ENCODE measurements around the gene FAM221B. TPM values are rescaled to one million over a fixed set of nuclear protein-coding genes. Genes with fewer than 3 reads are reported as not detected.

The FAM221B gene
- total and polyA plus RNA-seq, 9 donors, result 0.08 to 0.26 (median 0.20) TPM; not detected in 1

GRCh38 chr9:35808433-35808832, 20.1 kb downstream of the FAM221B start:
- Histone ChIP-seq H3K9me3 (replicated peaks; ENCODE audit: control insufficient read depth, low read depth, low read length) (no peaks in the 10 kb centered on the region), H3K4me3 (ENCODE audit: low read length) (no peak overlapping the region), H3K36me3 (ENCODE audit: control insufficient read depth, insufficient read depth, low read length) (peaks cover 45% of the 10 kb centered on the region), H3K27ac (ENCODE audit: low read length) (no peak overlapping the region), H3K27me3 (ENCODE audit: control insufficient read depth, insufficient read depth, low read length) (peaks cover 4% of the 10 kb centered on the region), H3K4me1 (ENCODE audit: control insufficient read depth, insufficient read depth, low read length) (peaks cover 25% of the 10 kb centered on the region)
- no peak for DNase-seq
- 98% methylated on average over 7 of the region's 9 CpGs for WGBS (ENCODE audit: insufficient coverage)

- Histone ChIP-seq H3K9me3 (replicated peaks; ENCODE audit: control insufficient read depth, low read depth, low read length) (no peaks in the 10 kb centered on the region), H3K27me3 (ENCODE audit: control insufficient read depth, insufficient read depth, low read length) (peaks cover 4% of the 10 kb centered on the region), H3K36me3 (ENCODE audit: control insufficient read depth, insufficient read depth, low read length) (peaks cover 57% of the 10 kb centered on the region), H3K27ac (ENCODE audit: low read length) (no peak overlapping the region), H3K4me1 (ENCODE audit: control insufficient read depth, insufficient read depth, low read length) (peaks cover 6% of the 10 kb centered on the region), H3K4me3 (ENCODE audit: low read length) (no peak overlapping the region)
- 98% methylated on average over 6 of the region's 8 CpGs for whole genome bisulfite sequencing (ENCODE audit: insufficient coverage)
- DNase-seq, result no peak
Observed at GRCh38 chr9:35806101-35806500, 22.4 kb downstream of the FAM221B start.

- no peak for DNase-seq
- no peaks in the 10 kb centered on the region for H3K27me3 ChIP-seq (ENCODE audit: control insufficient read depth, insufficient read depth, low read length)
- H3K27ac ChIP-seq (ENCODE audit: low read length), result no peak overlapping the region
- 86% methylated on average over 13 of the region's 13 CpGs for WGBS (ENCODE audit: insufficient coverage)
- peaks cover 50% of the 10 kb centered on the region for H3K36me3 ChIP-seq (ENCODE audit: control insufficient read depth, insufficient read depth, low read length)
- H3K4me3 ChIP-seq (ENCODE audit: low read length), result no peak overlapping the region
- H3K4me1 ChIP-seq (ENCODE audit: control insufficient read depth, insufficient read depth, low read length), result no peaks in the 10 kb centered on the region
- no peaks in the 10 kb centered on the region for H3K9me3 ChIP-seq (replicated peaks; ENCODE audit: control insufficient read depth, low read depth, low read length)
Observed at GRCh38 chr9:35801328-35802128, 27.0 kb downstream of the FAM221B start.

- 75% methylated on average over 1 of the region's 7 CpGs for WGBS (ENCODE audit: insufficient coverage)
- Histone ChIP-seq H3K4me3 (ENCODE audit: low read length) (no peak overlapping the region), H3K36me3 (ENCODE audit: control insufficient read depth, insufficient read depth, low read length) (peaks cover 41% of the 10 kb centered on the region), H3K27ac (ENCODE audit: low read length) (no peak overlapping the region), H3K9me3 (replicated peaks; ENCODE audit: control insufficient read depth, low read depth, low read length) (no peaks in the 10 kb centered on the region), H3K27me3 (ENCODE audit: control insufficient read depth, insufficient read depth, low read length) (no peaks in the 10 kb centered on the region), H3K4me1 (ENCODE audit: control insufficient read depth, insufficient read depth, low read length) (no peaks in the 10 kb centered on the region)
- DNase-seq, result no peak
Observed at GRCh38 chr9:35800530-35800929, 28.0 kb downstream of the FAM221B start.

GRCh38 chr9:35798658-35799374, 29.7 kb downstream of the FAM221B start:
- WGBS (ENCODE audit: insufficient coverage), result 83% methylated on average over 2 of the region's 4 CpGs
- H3K9me3 ChIP-seq (replicated peaks; ENCODE audit: control insufficient read depth, low read depth, low read length), result no peaks in the 10 kb centered on the region

GRCh38 chr9:35797311-35798109, 31.0 kb downstream of the FAM221B start:
- 89% methylated on average over 2 of the region's 6 CpGs for WGBS (ENCODE audit: insufficient coverage)
- peaks cover 28% of the 10 kb centered on the region for H3K36me3 ChIP-seq (ENCODE audit: control insufficient read depth, insufficient read depth, low read length)
- H3K9me3 ChIP-seq (replicated peaks; ENCODE audit: control insufficient read depth, low read depth, low read length), result no peaks in the 10 kb centered on the region
- no peaks in the 10 kb centered on the region for H3K27me3 ChIP-seq (ENCODE audit: control insufficient read depth, insufficient read depth, low read length)
- H3K27ac ChIP-seq (ENCODE audit: low read length), result no peak overlapping the region
- DNase-seq, result no peak
- no peak overlapping the region for H3K4me3 ChIP-seq (ENCODE audit: low read length)
- peaks cover 18% of the 10 kb centered on the region for H3K4me1 ChIP-seq (ENCODE audit: control insufficient read depth, insufficient read depth, low read length)

More at GRCh38 chr9:35798658-35799374, 29.7 kb downstream of the FAM221B start:
- no peak for DNase-seq
- Histone ChIP-seq H3K27me3 (ENCODE audit: control insufficient read depth, insufficient read depth, low read length) (no peaks in the 10 kb centered on the region), H3K4me1 (ENCODE audit: control insufficient read depth, insufficient read depth, low read length) (peaks cover 5% of the 10 kb centered on the region), H3K4me3 (ENCODE audit: low read length) (no peak overlapping the region), H3K36me3 (ENCODE audit: control insufficient read depth, insufficient read depth, low read length) (peaks cover 29% of the 10 kb centered on the region), H3K27ac (ENCODE audit: low read length) (no peak overlapping the region)

- DNase-seq, result no peak
- Histone ChIP-seq H3K4me1 (ENCODE audit: control insufficient read depth, insufficient read depth, low read length) (peaks cover 27% of the 10 kb centered on the region), H3K27ac (ENCODE audit: low read length) (no peak overlapping the region), H3K4me3 (ENCODE audit: low read length) (no peak overlapping the region), H3K36me3 (ENCODE audit: control insufficient read depth, insufficient read depth, low read length) (peaks cover 14% of the 10 kb centered on the region), H3K27me3 (ENCODE audit: control insufficient read depth, insufficient read depth, low read length) (peaks cover 5% of the 10 kb centered on the region), H3K9me3 (replicated peaks; ENCODE audit: control insufficient read depth, low read depth, low read length) (no peaks in the 10 kb centered on the region)
Observed at GRCh38 chr9:35795695-35796094, 32.8 kb downstream of the FAM221B start.

GRCh38 chr9:35793461-35793860, 35.1 kb downstream of the FAM221B start:
- Histone ChIP-seq H3K4me1 (ENCODE audit: control insufficient read depth, insufficient read depth, low read length) (peaks cover 31% of the 10 kb centered on the region), H3K4me3 (ENCODE audit: low read length) (no peak overlapping the region), H3K27me3 (ENCODE audit: control insufficient read depth, insufficient read depth, low read length) (peaks cover 7% of the 10 kb centered on the region), H3K27ac (ENCODE audit: low read length) (no peak overlapping the region), H3K9me3 (replicated peaks; ENCODE audit: control insufficient read depth, low read depth, low read length) (no peaks in the 10 kb centered on the region), H3K36me3 (ENCODE audit: control insufficient read depth, insufficient read depth, low read length) (no peaks in the 10 kb centered on the region)
- 35% methylated on average over 2 of the region's 2 CpGs for WGBS (ENCODE audit: insufficient coverage)
- no peak for DNase-seq

GRCh38 chr9:35792826-35793225, 35.7 kb downstream of the FAM221B start:
- Histone ChIP-seq H3K27ac (ENCODE audit: low read length) (no peak overlapping the region), H3K9me3 (replicated peaks; ENCODE audit: control insufficient read depth, low read depth, low read length) (no peaks in the 10 kb centered on the region), H3K36me3 (ENCODE audit: control insufficient read depth, insufficient read depth, low read length) (no peaks in the 10 kb centered on the region), H3K4me1 (ENCODE audit: control insufficient read depth, insufficient read depth, low read length) (peaks cover 31% of the 10 kb centered on the region), H3K27me3 (ENCODE audit: control insufficient read depth, insufficient read depth, low read length) (peaks cover 7% of the 10 kb centered on the region), H3K4me3 (ENCODE audit: low read length) (no peak overlapping the region)
- no peak for DNase-seq
- 78% methylated on average over 14 of the region's 14 CpGs for WGBS (ENCODE audit: insufficient coverage)

All from muscle of leg (tissue), 11 donors.